Measurements from ENCODE around the gene HSCB. TPM values are rescaled to one million over a fixed set of nuclear protein-coding genes. Genes with fewer than 3 reads are reported as not detected.

Gene HSCB
- total RNA-seq, 1 experiment from 2014 or later = 10.2 TPM

- TF ChIP-seq TCF7L2 (IDR thresholded peaks at IDR 0.05; ENCODE audit: low read depth, low read length) = no peak
- no peak for TF ChIP-seq REST (IDR thresholded peaks at IDR 0.05; ENCODE audit: insufficient read depth in 1 of 2, low read depth in 2 of 2, low read length in 1 of 2)
- no peak for TF ChIP-seq POLR2AphosphoS5 (IDR thresholded peaks at IDR 0.05; ENCODE audit: low read depth, low read length)
- no peak for TF ChIP-seq SIN3A (IDR thresholded peaks at IDR 0.05; ENCODE audit: borderline replicate concordance, insufficient read depth, low read depth, low read length)
- TF ChIP-seq CTCF (IDR thresholded peaks at IDR 0.05) = no peak
- no peak overlapping the region for H3K27ac ChIP-seq (ENCODE audit: low read length)
- intact Hi-C loops (cut with micrococcal nuclease; ENCODE audit: unreplicated experiment) = no loop called here
- H3K4me1 ChIP-seq (ENCODE audit: control insufficient read depth, insufficient read depth, low read length) = no peaks in the 10 kb centered on the region
- H3K9me3 ChIP-seq (ENCODE audit: control insufficient read depth, insufficient read depth, low read depth, low read length) = no peaks in the 10 kb centered on the region
- ChIA-PET POLR2A (no interaction called here), CTCF (no interaction called here)
- no peaks in the 10 kb centered on the region for H3K27me3 ChIP-seq (ENCODE audit: control insufficient read depth, insufficient read depth, low read length)
- in situ Hi-C loops (cut with HindIII; ENCODE audit: low pct_unique_long_range_greater_than_20kb, low sequenced_read_pairs) = no loop called here
- H3K4me3 ChIP-seq (ENCODE audit: low read depth in 2 of 2, low read length in 2 of 2) = no peak overlapping the region
- DNase-seq (ENCODE audit: low read depth, low spot score) (no peak), ATAC-seq (no peak)
- no TSS peak for BruUV-seq (replicated peaks)
- peaks cover 2% of the 10 kb centered on the region; the same call in 1 of the 2 replicates for H3K36me3 ChIP-seq (ENCODE audit: control insufficient read depth, insufficient read depth, low read length)
Measured at GRCh38 chr22:28711341-28711740, 30.5 kb upstream of the HSCB start.

GRCh38 chr22:28711820-28712777 is 29.7 kb upstream of the HSCB start:
- ChIA-PET CTCF (no interaction called here), POLR2A (no interaction called here)

More at GRCh38 chr22:28711820-28712777, 29.7 kb upstream of the HSCB start:
- H3K36me3 ChIP-seq (ENCODE audit: control insufficient read depth, insufficient read depth, low read length) = peaks cover 2% of the 10 kb centered on the region; the same call in 1 of the 2 replicates
- H3K4me3 ChIP-seq (ENCODE audit: low read depth in 2 of 2, low read length in 2 of 2) = no peak overlapping the region
- no peak overlapping the region for H3K27ac ChIP-seq (ENCODE audit: low read length)
- DNase-seq (ENCODE audit: low read depth, low spot score) = no peak
- intact Hi-C loops (cut with micrococcal nuclease; ENCODE audit: unreplicated experiment) (no loop called here), in situ Hi-C loops (cut with HindIII; ENCODE audit: low pct_unique_long_range_greater_than_20kb, low sequenced_read_pairs) (no loop called here)
- peak; percentile 60; the same call in 1 of the 2 replicates for ATAC-seq
- TF ChIP-seq TCF7L2 (IDR thresholded peaks at IDR 0.05; ENCODE audit: low read depth, low read length) (no peak), POLR2AphosphoS5 (IDR thresholded peaks at IDR 0.05; ENCODE audit: low read depth, low read length) (no peak), CTCF (IDR thresholded peaks at IDR 0.05) (no peak), REST (IDR thresholded peaks at IDR 0.05; ENCODE audit: insufficient read depth in 1 of 2, low read depth in 2 of 2, low read length in 1 of 2) (no peak), SIN3A (IDR thresholded peaks at IDR 0.05; ENCODE audit: borderline replicate concordance, insufficient read depth, low read depth, low read length) (no peak)
- H3K4me1 ChIP-seq (ENCODE audit: control insufficient read depth, insufficient read depth, low read length) = no peaks in the 10 kb centered on the region
- BruUV-seq (replicated peaks) = no TSS peak
- no peaks in the 10 kb centered on the region for H3K9me3 ChIP-seq (ENCODE audit: control insufficient read depth, insufficient read depth, low read depth, low read length)
- no peaks in the 10 kb centered on the region for H3K27me3 ChIP-seq (ENCODE audit: control insufficient read depth, insufficient read depth, low read length)

All from Panc1 (cell line).